ENCODE data around the gene CCDC179. TPM values are rescaled to one million over a fixed set of nuclear protein-coding genes. Genes with fewer than 3 reads are reported as not detected.

Gene CCDC179
- total RNA-seq, 1 donor = not detected

- no peak overlapping the region for H2AFZ ChIP-seq (ENCODE audit: low read length)
- no peaks in the 10 kb centered on the region for H3K4me1 ChIP-seq (ENCODE audit: insufficient read depth, low read length)
- H3K79me2 ChIP-seq (ENCODE audit: insufficient read depth, low read length) = no peaks in the 10 kb centered on the region
- H3K36me3 ChIP-seq (ENCODE audit: insufficient read depth, low read length) = no peaks in the 10 kb centered on the region
- no peaks in the 10 kb centered on the region for H3K27me3 ChIP-seq (ENCODE audit: insufficient read depth, low read length)
- no peak for DNase-seq (ENCODE audit: insufficient read length, low spot score, missing footprints)
- no peaks in the 10 kb centered on the region for H4K20me1 ChIP-seq (ENCODE audit: insufficient read depth, low read length)
- no peaks in the 10 kb centered on the region for H3K9me3 ChIP-seq (ENCODE audit: low read depth, low read length)
- no peak overlapping the region for H3K4me3 ChIP-seq (ENCODE audit: insufficient read depth, low read length)
- H3K4me2 ChIP-seq (ENCODE audit: insufficient read depth, low read length) = no peak overlapping the region
- H3K27ac ChIP-seq (ENCODE audit: low read depth, low read length) = no peak overlapping the region
- TF ChIP-seq, protein P1, sequence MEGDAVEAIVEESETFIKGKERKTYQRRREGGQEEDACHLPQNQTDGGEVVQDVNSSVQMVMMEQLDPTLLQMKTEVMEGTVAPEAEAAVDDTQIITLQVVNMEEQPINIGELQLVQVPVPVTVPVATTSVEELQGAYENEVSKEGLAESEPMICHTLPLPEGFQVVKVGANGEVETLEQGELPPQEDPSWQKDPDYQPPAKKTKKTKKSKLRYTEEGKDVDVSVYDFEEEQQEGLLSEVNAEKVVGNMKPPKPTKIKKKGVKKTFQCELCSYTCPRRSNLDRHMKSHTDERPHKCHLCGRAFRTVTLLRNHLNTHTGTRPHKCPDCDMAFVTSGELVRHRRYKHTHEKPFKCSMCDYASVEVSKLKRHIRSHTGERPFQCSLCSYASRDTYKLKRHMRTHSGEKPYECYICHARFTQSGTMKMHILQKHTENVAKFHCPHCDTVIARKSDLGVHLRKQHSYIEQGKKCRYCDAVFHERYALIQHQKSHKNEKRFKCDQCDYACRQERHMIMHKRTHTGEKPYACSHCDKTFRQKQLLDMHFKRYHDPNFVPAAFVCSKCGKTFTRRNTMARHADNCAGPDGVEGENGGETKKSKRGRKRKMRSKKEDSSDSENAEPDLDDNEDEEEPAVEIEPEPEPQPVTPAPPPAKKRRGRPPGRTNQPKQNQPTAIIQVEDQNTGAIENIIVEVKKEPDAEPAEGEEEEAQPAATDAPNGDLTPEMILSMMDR (IDR thresholded peaks at IDR 0.05; ENCODE audit: extremely low read depth, low read depth, low read length) = no peak
Observed at GRCh38 chr11:22802861-22803260, 57.4 kb downstream of the CCDC179 start.

- Histone ChIP-seq H3K79me2 (ENCODE audit: insufficient read depth, low read length) (no peaks in the 10 kb centered on the region), H3K27ac (ENCODE audit: low read depth, low read length) (no peak overlapping the region), H2AFZ (ENCODE audit: low read length) (no peak overlapping the region), H3K9me3 (ENCODE audit: low read depth, low read length) (no peaks in the 10 kb centered on the region), H4K20me1 (ENCODE audit: insufficient read depth, low read length) (no peaks in the 10 kb centered on the region), H3K4me3 (ENCODE audit: insufficient read depth, low read length) (no peak overlapping the region), H3K27me3 (ENCODE audit: insufficient read depth, low read length) (no peaks in the 10 kb centered on the region), H3K4me1 (ENCODE audit: insufficient read depth, low read length) (no peaks in the 10 kb centered on the region), H3K4me2 (ENCODE audit: insufficient read depth, low read length) (no peak overlapping the region), H3K36me3 (ENCODE audit: insufficient read depth, low read length) (no peaks in the 10 kb centered on the region)
- TF ChIP-seq, protein P1 (IDR thresholded peaks at IDR 0.05; ENCODE audit: extremely low read depth, low read depth, low read length) = no peak
- no peak for DNase-seq (ENCODE audit: insufficient read length, low spot score, missing footprints)
Observed at GRCh38 chr11:22800482-22800881, 59.8 kb downstream of the CCDC179 start.

DNA sequence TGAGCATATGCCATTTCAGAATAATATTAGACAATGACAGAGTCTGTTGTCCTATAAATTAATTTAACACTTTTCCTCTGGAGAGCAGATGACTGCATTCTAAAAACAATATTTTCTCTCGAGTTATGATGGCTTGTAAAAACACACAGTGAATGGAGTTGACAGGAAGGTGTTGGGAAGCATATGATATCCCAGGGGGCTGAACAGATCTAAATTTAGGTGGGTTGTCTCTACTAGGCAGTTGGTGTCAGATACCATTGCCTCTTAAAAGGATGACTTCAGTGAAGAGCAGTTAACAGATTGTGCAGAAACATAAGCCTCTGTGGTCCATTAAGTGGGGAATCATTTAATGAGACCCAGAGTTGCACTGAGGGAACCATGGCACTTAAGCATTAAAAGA lies 61.4 kb downstream of the CCDC179 start:
- Histone ChIP-seq H3K79me2 (ENCODE audit: insufficient read depth, low read length) (no peaks in the 10 kb centered on the region), H4K20me1 (ENCODE audit: insufficient read depth, low read length) (no peaks in the 10 kb centered on the region), H2AFZ (ENCODE audit: low read length) (no peak overlapping the region), H3K27me3 (ENCODE audit: insufficient read depth, low read length) (no peaks in the 10 kb centered on the region), H3K4me1 (ENCODE audit: insufficient read depth, low read length) (no peaks in the 10 kb centered on the region), H3K36me3 (ENCODE audit: insufficient read depth, low read length) (no peaks in the 10 kb centered on the region), H3K4me3 (ENCODE audit: insufficient read depth, low read length) (no peak overlapping the region), H3K4me2 (ENCODE audit: insufficient read depth, low read length) (no peak overlapping the region), H3K9me3 (ENCODE audit: low read depth, low read length) (no peaks in the 10 kb centered on the region), H3K27ac (ENCODE audit: low read depth, low read length) (no peak overlapping the region)
- TF ChIP-seq, protein P1 (IDR thresholded peaks at IDR 0.05; ENCODE audit: extremely low read depth, low read depth, low read length) = no peak
- DNase-seq (ENCODE audit: insufficient read length, low spot score, missing footprints) = no peak

DNA sequence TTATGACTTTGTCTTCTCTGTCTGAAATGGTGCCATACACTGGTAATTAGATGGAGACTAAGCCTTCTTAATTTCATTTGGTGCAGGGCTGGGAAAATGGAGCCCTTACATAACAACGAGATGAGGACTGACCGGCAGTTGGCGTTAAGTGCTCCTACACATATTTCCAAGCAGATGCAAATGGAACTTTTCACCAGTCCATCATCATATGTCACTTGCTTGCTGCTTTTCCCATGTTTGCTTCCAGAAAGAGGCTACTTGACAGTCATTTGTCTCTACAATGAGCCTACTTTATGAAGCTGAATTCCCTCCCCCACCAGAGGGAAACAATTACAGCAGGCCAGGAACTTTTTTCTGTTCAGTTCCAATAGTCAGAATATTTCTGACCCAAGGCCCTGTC lies 63.2 kb downstream of the CCDC179 start:
- no peaks in the 10 kb centered on the region for H4K20me1 ChIP-seq (ENCODE audit: insufficient read depth, low read length)
- H3K4me2 ChIP-seq (ENCODE audit: insufficient read depth, low read length) = no peak overlapping the region
- no peaks in the 10 kb centered on the region for H3K79me2 ChIP-seq (ENCODE audit: insufficient read depth, low read length)
- DNase-seq (ENCODE audit: insufficient read length, low spot score, missing footprints) = no peak
- no peaks in the 10 kb centered on the region for H3K27me3 ChIP-seq (ENCODE audit: insufficient read depth, low read length)
- H3K4me1 ChIP-seq (ENCODE audit: insufficient read depth, low read length) = peaks cover 4% of the 10 kb centered on the region
- no peaks in the 10 kb centered on the region for H3K36me3 ChIP-seq (ENCODE audit: insufficient read depth, low read length)
- TF ChIP-seq, protein P1 (IDR thresholded peaks at IDR 0.05; ENCODE audit: extremely low read depth, low read depth, low read length) = no peak
- H3K4me3 ChIP-seq (ENCODE audit: insufficient read depth, low read length) = no peak overlapping the region
- H3K9me3 ChIP-seq (ENCODE audit: low read depth, low read length) = no peaks in the 10 kb centered on the region
- no peak overlapping the region for H3K27ac ChIP-seq (ENCODE audit: low read depth, low read length)
- H2AFZ ChIP-seq (ENCODE audit: low read length) = no peak overlapping the region

Other genes with a start within 250 kb of the CCDC179 start
- 11.5 and 13.4 TPM in 2 replicates for gene FANCF, start 234.7 kb downstream of the CCDC179 start, total RNA-seq
- 0.36 and 0.88 TPM in 2 replicates for gene GAS2, start 193.9 kb downstream of the CCDC179 start, total RNA-seq
- 1.8 and 2.9 TPM in 2 replicates for gene SVIP, start 30.7 kb downstream of the CCDC179 start, total RNA-seq

All from osteoblast (primary cell).